Body of pancreas (tissue), 4 donors: Measurements from ENCODE around the gene ARHGEF40. TPM values are rescaled to one million over a fixed set of nuclear protein-coding genes. Genes with fewer than 3 reads are reported as not detected.
A peak's percentile ranks its signal among the peaks of the same experiment; 100 is the strongest.

Experiments used
- ATAC-seq: fragments of 150-250 bp; one replicate; pipeline ENCODE4 v1.9.1; 2016
- DNase-seq, 4 donors: peaks; one replicate each; pipeline ENCODE4 v3.0.0-alpha.2; 2019
- H3K27ac ChIP-seq, 4 donors: fragments of 200-600 bp; sonication (generic); 1 replicate in 3 of 4; 2 replicates in 1 of 4; pipeline versions ENCODE4 v1.5.1 to v1.6.1; 2016 to 2019; ENCODE audit warnings: mild to moderate bottlenecking in 1 of 4, mixed read lengths in 1 of 4, moderate library complexity in 1 of 4
- H3K27me3 ChIP-seq, 2 donors: fragments of 200-600 bp; sonication (generic); one replicate each; pipeline ENCODE4 v1.6.0; 2016; ENCODE audit warnings: mild to moderate bottlenecking in 1 of 2
- H3K36me3 ChIP-seq, 2 donors: fragments of 200-600 bp; sonication (generic); replicated peaks in 1 of 2; 2 replicates each; pipeline ENCODE4 v1.5.1; 2016; ENCODE audit warnings: low read depth in 2 of 2; ENCODE audit not compliant: insufficient read depth in 1 of 2
- H3K4me1 ChIP-seq: fragments of 200-600 bp; sonication (generic); one replicate; pipeline ENCODE4 v1.6.0; 2016
- H3K4me3 ChIP-seq, 2 donors: fragments of 200-600 bp; sonication (generic); 1 replicate in 1 of 2; 2 replicates in 1 of 2; pipeline ENCODE4 v1.5.1; 2016 to 2019
- H3K9me3 ChIP-seq, 3 donors: fragments of 200-600 bp; sonication (generic); 1 replicate in 2 of 3; 2 replicates in 1 of 3; pipeline ENCODE4 v1.5.1; 2016
- CTCF ChIP-seq, 7 experiments: fragments of 450-650 bp in 4 of 7; fragments of 200-600 bp in 3 of 7; sonication (generic) in 3 of 7; IDR thresholded peaks; one replicate each; pipeline ENCODE4 v1.5.1; 2016 to 2019; ENCODE audit warnings: antibody characterized with exemption in 7 of 7
- POLR2A ChIP-seq, 3 donors: fragments of 450-650 bp; IDR thresholded peaks; one replicate each; pipeline ENCODE4 v1.6.1; 2016; ENCODE audit warnings: antibody characterized with exemption in 3 of 3, mild to moderate bottlenecking in 2 of 3
- WGBS, 2 donors: methylation state at CpG; one replicate each; pipeline ENCODE4 v1.1.5; 2017; 5-methylcytosine and 5-hydroxymethylcytosine counted together
- intact Hi-C: fragments of 100-400 bp; cut with DNase I; formaldehyde crosslinking; loops from one replicate; pipeline ENCODE4 v1.15.1; 2023
- total RNA-seq, 2 donors: library from RNA; depleted of rRNA; stranded (reverse); fragments of >200 nt; gene quantifications; one replicate each; pipeline ENCODE4 v1.1.0, GENCODE V29; 2016

The ARHGEF40 gene
- total RNA-seq, 2 donors from 2014 or later, result 58.4 to 142 TPM

DNA sequence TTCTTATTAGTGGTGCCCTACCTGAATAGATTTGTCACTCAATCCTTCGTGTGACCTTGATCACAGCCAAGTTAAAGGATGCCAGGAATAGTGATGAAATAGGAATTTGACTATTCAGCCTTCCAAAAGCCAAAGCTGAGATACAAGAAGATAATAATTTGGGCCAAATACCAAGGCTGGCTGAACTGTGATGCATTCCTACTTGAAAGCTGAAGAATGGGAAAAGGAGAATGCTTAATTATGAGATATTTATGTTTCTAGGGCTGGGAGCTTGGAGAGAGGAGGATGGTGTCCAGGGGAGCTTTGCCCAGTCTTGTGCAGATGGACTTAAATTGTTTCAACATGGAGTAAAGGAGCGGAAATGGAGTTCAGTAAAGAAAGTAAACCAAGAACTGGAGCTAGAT is 22.7 kb upstream of the ARHGEF40 start:
- intact Hi-C loops, result no loop called here
- DNase-seq (no peak), ATAC-seq (no peak)
- no peaks in the 10 kb centered on the region for H3K9me3 ChIP-seq
- peak overlapping the region in 3 of 4 donors; percentile 48 to 61 (median 59) for H3K27ac ChIP-seq
- 49 to 54% methylated on average over 2 of the region's 2 CpGs for WGBS, 2 donors
- no peak overlapping the region for H3K4me3 ChIP-seq
- H3K27me3 ChIP-seq, result no peaks in the 10 kb centered on the region
- H3K36me3 ChIP-seq, result no peaks in the 10 kb centered on the region
- H3K4me1 ChIP-seq, result peaks cover 50% of the 10 kb centered on the region
- TF ChIP-seq CTCF (IDR thresholded peaks at IDR 0.05) (no peak), POLR2A (IDR thresholded peaks at IDR 0.05) (no peak)

DNA sequence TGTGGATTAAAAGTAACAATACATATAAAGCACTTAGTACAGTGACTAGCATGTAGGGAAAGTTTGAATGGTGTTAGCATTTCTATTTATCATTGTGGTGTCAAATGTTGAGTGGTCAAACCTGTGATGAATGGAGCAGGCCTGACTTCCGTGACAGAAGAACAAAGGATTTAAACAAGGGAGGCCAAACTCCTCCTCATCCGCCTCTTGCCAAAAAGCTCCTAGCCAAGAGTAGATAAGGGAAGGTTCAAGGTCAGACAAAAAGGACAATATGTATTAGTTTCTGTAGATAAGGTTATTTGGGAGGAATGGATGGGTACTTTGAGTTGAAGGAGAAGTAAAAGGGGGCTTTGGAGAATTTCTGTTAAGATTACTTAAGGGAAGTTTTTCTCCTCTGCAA is 21.5 kb upstream of the ARHGEF40 start:
- DNase-seq (peak in 2 of 4 donors; percentile 38 to 53), ATAC-seq (peak; percentile 57)
- Histone ChIP-seq H3K27me3 (no peaks in the 10 kb centered on the region), H3K36me3 (no peaks in the 10 kb centered on the region), H3K4me1 (peaks cover 43% of the 10 kb centered on the region), H3K9me3 (no peaks in the 10 kb centered on the region), H3K27ac (peak overlapping the region; percentile 47 to 61 (median 54)), H3K4me3 (no peak overlapping the region)
- TF ChIP-seq CTCF (IDR thresholded peaks at IDR 0.05) (no peak), POLR2A (IDR thresholded peaks at IDR 0.05) (no peak)
- intact Hi-C loops, result no loop called here
- 24 to 30% methylated on average over 2 of the region's 2 CpGs for WGBS, 2 donors

GRCh38 chr14:21049271-21049673 is 20.8 kb upstream of the ARHGEF40 start:
- WGBS, 2 donors, result 72 to 73% methylated on average over 3 of the region's 3 CpGs
- H3K4me1 ChIP-seq, result peaks cover 43% of the 10 kb centered on the region
- H3K36me3 ChIP-seq, result no peaks in the 10 kb centered on the region
- H3K9me3 ChIP-seq, result no peaks in the 10 kb centered on the region
- H3K4me3 ChIP-seq, result no peak overlapping the region
- peak overlapping the region in 3 of 4 donors; percentile 22 to 59 (median 48) for H3K27ac ChIP-seq
- ATAC-seq, result no peak
- no peaks in the 10 kb centered on the region for H3K27me3 ChIP-seq
- no peak for TF ChIP-seq CTCF (IDR thresholded peaks at IDR 0.05)
- no peak for TF ChIP-seq POLR2A (IDR thresholded peaks at IDR 0.05)
- DNase-seq, result no peak
- intact Hi-C loops, result no loop called here

DNA sequence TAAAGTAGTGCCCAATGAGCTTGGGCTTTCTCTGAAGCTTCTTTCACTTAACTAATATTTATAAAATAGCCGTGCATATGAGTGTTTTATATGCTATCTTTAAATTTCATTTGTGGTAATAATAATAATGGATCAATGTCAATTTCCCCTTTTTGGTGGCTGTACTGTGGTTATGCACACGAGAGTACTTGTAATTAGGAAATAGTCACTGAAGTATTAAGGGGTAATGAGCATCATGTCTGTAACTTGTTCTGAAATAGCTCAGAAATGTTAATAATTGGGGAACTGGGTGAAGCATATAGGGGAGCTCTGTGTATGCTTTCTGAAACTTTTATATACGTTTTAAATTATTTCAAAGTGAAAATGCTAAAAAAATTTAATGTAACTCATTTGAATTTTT is 19.5 kb upstream of the ARHGEF40 start:
- ATAC-seq (no peak), DNase-seq (no peak)
- H3K4me3 ChIP-seq, result no peak overlapping the region
- no peaks in the 10 kb centered on the region for H3K9me3 ChIP-seq
- TF ChIP-seq POLR2A (IDR thresholded peaks at IDR 0.05) (no peak), CTCF (IDR thresholded peaks at IDR 0.05) (no peak)
- intact Hi-C loops, result no loop called here
- H3K27ac ChIP-seq, result peak overlapping the region in 1 of 4 donors; percentile 4
- H3K4me1 ChIP-seq, result peaks cover 53% of the 10 kb centered on the region
- H3K36me3 ChIP-seq, result no peaks in the 10 kb centered on the region
- no peaks in the 10 kb centered on the region for H3K27me3 ChIP-seq
- WGBS, 2 donors, result 67 to 74% methylated on average over 3 of the region's 3 CpGs
